ENCODE measurements around the gene MAN2A1.

DNA sequence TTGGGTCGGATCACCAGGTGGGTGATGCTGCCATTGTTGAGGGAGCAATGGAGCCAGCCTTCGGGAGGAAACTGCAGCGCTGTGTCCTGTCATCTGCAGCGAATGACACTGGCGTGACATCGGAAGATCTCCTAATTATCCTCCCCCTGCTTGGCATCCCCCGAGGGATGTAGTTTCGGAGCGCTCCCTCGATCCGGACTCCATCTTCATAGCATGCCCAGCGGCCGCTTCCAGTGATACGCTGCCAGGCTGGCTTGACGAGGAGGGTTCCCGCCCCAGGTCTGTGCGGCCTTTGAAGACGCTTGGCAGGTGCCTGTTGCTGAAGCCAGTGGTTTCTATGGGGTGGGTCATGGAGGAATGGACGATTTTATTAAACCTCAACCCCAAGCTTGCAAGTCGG is 194.9 kb downstream of the MAN2A1 start:
- TF ChIP-seq EZH2phosphoT487 (IDR thresholded peaks at IDR 0.05; ENCODE audit: insufficient read depth, low read depth), result no peak
- no peak for TF ChIP-seq EZH2 (IDR thresholded peaks at IDR 0.05; ENCODE audit: insufficient read depth, poor library complexity, severe bottlenecking)
